ENCODE measurements around the gene AGBL1.

AGBL1 gene

GRCh38 chr15:86399041-86399954 is 319.6 kb downstream of the AGBL1 start:
- no peaks in the 10 kb centered on the region for H3F3A ChIP-seq (ENCODE audit: insufficient read depth)

GRCh38 chr15:86403221-86403620 is 323.6 kb downstream of the AGBL1 start:
- Histone ChIP-seq H3F3A (ENCODE audit: insufficient read depth) (no peaks in the 10 kb centered on the region), H3K9me2 (replicated peaks; ENCODE audit: insufficient read depth, low read length) (no peaks in the 10 kb centered on the region), H3K27ac (ENCODE audit: low read depth, low read length) (no peak overlapping the region), H4K20me1 (ENCODE audit: low read depth, low read length) (no peaks in the 10 kb centered on the region), H3K9ac (ENCODE audit: low read length) (no peak overlapping the region), H3K4me3 (ENCODE audit: insufficient read depth, low read length, poor library complexity, severe bottlenecking) (no peak overlapping the region), H3K79me2 (ENCODE audit: insufficient read depth, low read length) (no peaks in the 10 kb centered on the region), H3K27me3 (ENCODE audit: low read length) (no peaks in the 10 kb centered on the region), H2AFZ (ENCODE audit: low read depth, low read length, severe bottlenecking) (no peak overlapping the region), H3K4me2 (ENCODE audit: low read depth, low read length, poor library complexity, severe bottlenecking) (no peak overlapping the region), H3K9me3 (ENCODE audit: insufficient read depth, low read length) (no peaks in the 10 kb centered on the region), H3K36me3 (ENCODE audit: low read length) (no peaks in the 10 kb centered on the region)
- TF ChIP-seq EZH2phosphoT487 (conservative IDR thresholded peaks at IDR 0.05; ENCODE audit: low read length) (no peak), CTCF (IDR thresholded peaks at IDR 0.05; ENCODE audit: insufficient read depth, low read length, poor library complexity, severe bottlenecking) (no peak)

More at GRCh38 chr15:86399041-86399954, 319.6 kb downstream of the AGBL1 start:
- Histone ChIP-seq H3K36me3 (ENCODE audit: low read length) (no peaks in the 10 kb centered on the region), H3K27me3 (ENCODE audit: low read length) (no peaks in the 10 kb centered on the region), H3K79me2 (ENCODE audit: insufficient read depth, low read length) (no peaks in the 10 kb centered on the region), H3K27ac (ENCODE audit: low read depth, low read length) (no peak overlapping the region), H2AFZ (ENCODE audit: low read depth, low read length, severe bottlenecking) (no peak overlapping the region), H3K9me2 (replicated peaks; ENCODE audit: insufficient read depth, low read length) (no peaks in the 10 kb centered on the region), H3K9me3 (ENCODE audit: insufficient read depth, low read length) (no peaks in the 10 kb centered on the region), H3K9ac (ENCODE audit: low read length) (no peak overlapping the region), H3K4me2 (ENCODE audit: low read depth, low read length, poor library complexity, severe bottlenecking) (no peak overlapping the region), H4K20me1 (ENCODE audit: low read depth, low read length) (no peaks in the 10 kb centered on the region), H3K4me3 (ENCODE audit: insufficient read depth, low read length, poor library complexity, severe bottlenecking) (no peak overlapping the region)
- no peak for TF ChIP-seq CTCF (IDR thresholded peaks at IDR 0.05; ENCODE audit: insufficient read depth, low read length, poor library complexity, severe bottlenecking)
- TF ChIP-seq EZH2phosphoT487 (conservative IDR thresholded peaks at IDR 0.05; ENCODE audit: low read length) = no peak

GRCh38 chr15:86403914-86404583 is 324.4 kb downstream of the AGBL1 start:
- Histone ChIP-seq H3K79me2 (ENCODE audit: insufficient read depth, low read length) (no peaks in the 10 kb centered on the region), H3K27ac (ENCODE audit: low read depth, low read length) (no peak overlapping the region), H3K4me3 (ENCODE audit: insufficient read depth, low read length, poor library complexity, severe bottlenecking) (no peak overlapping the region), H3K36me3 (ENCODE audit: low read length) (no peaks in the 10 kb centered on the region), H2AFZ (ENCODE audit: low read depth, low read length, severe bottlenecking) (no peak overlapping the region), H3K27me3 (ENCODE audit: low read length) (no peaks in the 10 kb centered on the region), H3K4me2 (ENCODE audit: low read depth, low read length, poor library complexity, severe bottlenecking) (no peak overlapping the region), H4K20me1 (ENCODE audit: low read depth, low read length) (no peaks in the 10 kb centered on the region), H3K9me2 (replicated peaks; ENCODE audit: insufficient read depth, low read length) (no peaks in the 10 kb centered on the region), H3K9ac (ENCODE audit: low read length) (no peak overlapping the region), H3K9me3 (ENCODE audit: insufficient read depth, low read length) (no peaks in the 10 kb centered on the region), H3F3A (ENCODE audit: insufficient read depth) (no peaks in the 10 kb centered on the region)
- TF ChIP-seq EZH2phosphoT487 (conservative IDR thresholded peaks at IDR 0.05; ENCODE audit: low read length) (no peak), CTCF (IDR thresholded peaks at IDR 0.05; ENCODE audit: insufficient read depth, low read length, poor library complexity, severe bottlenecking) (no peak)

Data from SU-DHL-6 (cell line).